ENCODE measurements around the gene LGMN. TPM values are rescaled to one million over a fixed set of nuclear protein-coding genes. Genes with fewer than 3 reads are reported as not detected.

The LGMN gene
- total and polyA plus RNA-seq, 2 of the 13 experiments (the other 11 are each of a cell fraction or from before 2014, with no cell fraction given) = 28.9 to 76.4 TPM

DNA sequence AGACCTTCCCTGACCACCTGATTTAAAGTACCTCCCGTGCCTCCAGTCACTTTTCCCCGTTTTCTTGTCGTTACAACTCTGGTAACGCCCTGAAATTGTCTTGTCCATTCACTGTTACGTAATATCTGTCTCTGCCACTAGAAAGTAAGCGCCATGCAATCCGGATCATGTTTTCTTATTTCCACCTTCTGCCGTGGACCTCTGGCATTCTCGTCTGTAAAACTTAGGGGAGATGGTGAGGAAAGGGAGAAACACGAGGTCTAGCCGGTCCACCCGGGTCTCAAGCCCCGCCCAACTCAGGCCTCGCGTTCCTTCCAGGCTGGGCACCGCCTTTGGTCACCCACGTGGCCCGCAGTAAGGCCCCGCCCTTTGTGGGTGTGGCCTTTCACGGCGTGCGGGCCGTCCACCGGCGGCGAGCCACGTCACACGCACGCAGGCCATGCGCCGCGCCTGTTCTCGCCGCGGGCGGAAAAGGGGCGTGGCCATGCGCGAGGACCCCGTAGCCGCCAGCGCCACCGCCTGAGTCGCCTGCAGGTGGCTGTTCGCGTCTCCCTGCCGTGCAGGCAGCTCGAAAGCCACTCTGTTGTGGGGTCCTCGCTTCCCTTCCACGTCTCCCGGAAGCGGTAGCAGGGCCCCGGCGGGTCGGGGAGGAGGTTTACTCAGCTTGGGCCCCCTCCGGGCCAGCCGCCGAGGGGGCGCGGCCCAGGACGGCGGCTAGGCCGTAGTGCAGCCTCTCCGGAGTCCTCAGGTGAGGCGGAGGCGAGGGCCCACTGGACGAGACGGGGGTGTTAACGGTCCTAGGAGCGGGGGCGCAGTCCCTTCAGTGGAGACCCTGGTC, 45.5 kb upstream of the LGMN start, which contains the start of gene GOLGA5 (continued):
- TF ChIP-seq AGO1 (IDR thresholded peaks at IDR 0.05; ENCODE audit: low read depth, low read length, poor library complexity, severe bottlenecking) (no peak), PRMT3 (CRISPR knock-in tag; IDR thresholded peaks at IDR 0.05; ENCODE audit: borderline replicate concordance, low read depth) (no peak), NCOA5 (CRISPR knock-in tag; IDR thresholded peaks at IDR 0.05) (no peak), ZNF468 (CRISPR knock-in tag; IDR thresholded peaks at IDR 0.05) (no peak), GATAD2A (CRISPR knock-in tag; IDR thresholded peaks at IDR 0.05) (no peak), ZNF441 (CRISPR knock-in tag; IDR thresholded peaks at IDR 0.05; ENCODE audit: borderline replicate concordance) (no peak), ZNF839 (CRISPR knock-in tag; IDR thresholded peaks at IDR 0.05; ENCODE audit: borderline replicate concordance) (no peak; the same call in 1 of the 2 replicates), HNRNPK (IDR thresholded peaks at IDR 0.05; ENCODE audit: low read depth, low read length, poor library complexity, severe bottlenecking) (peak; percentile 54), ZNF20 (CRISPR knock-in tag; IDR thresholded peaks at IDR 0.05) (no peak), HHEX (CRISPR knock-in tag; IDR thresholded peaks at IDR 0.05) (no peak)
- TF ChIP-seq, protein P1, sequence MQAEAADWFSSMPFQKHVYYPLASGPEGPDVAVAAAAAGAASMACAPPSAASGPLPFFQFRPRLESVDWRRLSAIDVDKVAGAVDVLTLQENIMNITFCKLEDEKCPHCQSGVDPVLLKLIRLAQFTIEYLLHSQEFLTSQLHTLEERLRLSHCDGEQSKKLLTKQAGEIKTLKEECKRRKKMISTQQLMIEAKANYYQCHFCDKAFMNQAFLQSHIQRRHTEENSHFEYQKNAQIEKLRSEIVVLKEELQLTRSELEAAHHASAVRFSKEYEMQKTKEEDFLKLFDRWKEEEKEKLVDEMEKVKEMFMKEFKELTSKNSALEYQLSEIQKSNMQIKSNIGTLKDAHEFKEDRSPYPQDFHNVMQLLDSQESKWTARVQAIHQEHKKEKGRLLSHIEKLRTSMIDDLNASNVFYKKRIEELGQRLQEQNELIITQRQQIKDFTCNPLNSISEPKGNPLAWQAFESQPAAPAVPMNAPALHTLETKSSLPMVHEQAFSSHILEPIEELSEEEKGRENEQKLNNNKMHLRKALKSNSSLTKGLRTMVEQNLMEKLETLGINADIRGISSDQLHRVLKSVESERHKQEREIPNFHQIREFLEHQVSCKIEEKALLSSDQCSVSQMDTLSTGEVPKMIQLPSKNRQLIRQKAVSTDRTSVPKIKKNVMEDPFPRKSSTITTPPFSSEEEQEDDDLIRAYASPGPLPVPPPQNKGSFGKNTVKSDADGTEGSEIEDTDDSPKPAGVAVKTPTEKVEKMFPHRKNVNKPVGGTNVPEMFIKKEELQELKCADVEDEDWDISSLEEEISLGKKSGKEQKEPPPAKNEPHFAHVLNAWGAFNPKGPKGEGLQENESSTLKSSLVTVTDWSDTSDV (CRISPR knock-in tag; IDR thresholded peaks at IDR 0.05) = peak; percentile 72; the same call in 1 of the 2 replicates
- TF ChIP-seq, protein P2, sequence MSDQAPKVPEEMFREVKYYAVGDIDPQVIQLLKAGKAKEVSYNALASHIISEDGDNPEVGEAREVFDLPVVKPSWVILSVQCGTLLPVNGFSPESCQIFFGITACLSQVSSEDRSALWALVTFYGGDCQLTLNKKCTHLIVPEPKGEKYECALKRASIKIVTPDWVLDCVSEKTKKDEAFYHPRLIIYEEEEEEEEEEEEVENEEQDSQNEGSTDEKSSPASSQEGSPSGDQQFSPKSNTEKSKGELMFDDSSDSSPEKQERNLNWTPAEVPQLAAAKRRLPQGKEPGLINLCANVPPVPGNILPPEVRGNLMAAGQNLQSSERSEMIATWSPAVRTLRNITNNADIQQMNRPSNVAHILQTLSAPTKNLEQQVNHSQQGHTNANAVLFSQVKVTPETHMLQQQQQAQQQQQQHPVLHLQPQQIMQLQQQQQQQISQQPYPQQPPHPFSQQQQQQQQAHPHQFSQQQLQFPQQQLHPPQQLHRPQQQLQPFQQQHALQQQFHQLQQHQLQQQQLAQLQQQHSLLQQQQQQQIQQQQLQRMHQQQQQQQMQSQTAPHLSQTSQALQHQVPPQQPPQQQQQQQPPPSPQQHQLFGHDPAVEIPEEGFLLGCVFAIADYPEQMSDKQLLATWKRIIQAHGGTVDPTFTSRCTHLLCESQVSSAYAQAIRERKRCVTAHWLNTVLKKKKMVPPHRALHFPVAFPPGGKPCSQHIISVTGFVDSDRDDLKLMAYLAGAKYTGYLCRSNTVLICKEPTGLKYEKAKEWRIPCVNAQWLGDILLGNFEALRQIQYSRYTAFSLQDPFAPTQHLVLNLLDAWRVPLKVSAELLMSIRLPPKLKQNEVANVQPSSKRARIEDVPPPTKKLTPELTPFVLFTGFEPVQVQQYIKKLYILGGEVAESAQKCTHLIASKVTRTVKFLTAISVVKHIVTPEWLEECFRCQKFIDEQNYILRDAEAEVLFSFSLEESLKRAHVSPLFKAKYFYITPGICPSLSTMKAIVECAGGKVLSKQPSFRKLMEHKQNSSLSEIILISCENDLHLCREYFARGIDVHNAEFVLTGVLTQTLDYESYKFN (CRISPR knock-in tag; conservative IDR thresholded peaks at IDR 0.05) = peak; percentile 58; the same call in 1 of the 2 replicates
- TF ChIP-seq, protein P3, sequence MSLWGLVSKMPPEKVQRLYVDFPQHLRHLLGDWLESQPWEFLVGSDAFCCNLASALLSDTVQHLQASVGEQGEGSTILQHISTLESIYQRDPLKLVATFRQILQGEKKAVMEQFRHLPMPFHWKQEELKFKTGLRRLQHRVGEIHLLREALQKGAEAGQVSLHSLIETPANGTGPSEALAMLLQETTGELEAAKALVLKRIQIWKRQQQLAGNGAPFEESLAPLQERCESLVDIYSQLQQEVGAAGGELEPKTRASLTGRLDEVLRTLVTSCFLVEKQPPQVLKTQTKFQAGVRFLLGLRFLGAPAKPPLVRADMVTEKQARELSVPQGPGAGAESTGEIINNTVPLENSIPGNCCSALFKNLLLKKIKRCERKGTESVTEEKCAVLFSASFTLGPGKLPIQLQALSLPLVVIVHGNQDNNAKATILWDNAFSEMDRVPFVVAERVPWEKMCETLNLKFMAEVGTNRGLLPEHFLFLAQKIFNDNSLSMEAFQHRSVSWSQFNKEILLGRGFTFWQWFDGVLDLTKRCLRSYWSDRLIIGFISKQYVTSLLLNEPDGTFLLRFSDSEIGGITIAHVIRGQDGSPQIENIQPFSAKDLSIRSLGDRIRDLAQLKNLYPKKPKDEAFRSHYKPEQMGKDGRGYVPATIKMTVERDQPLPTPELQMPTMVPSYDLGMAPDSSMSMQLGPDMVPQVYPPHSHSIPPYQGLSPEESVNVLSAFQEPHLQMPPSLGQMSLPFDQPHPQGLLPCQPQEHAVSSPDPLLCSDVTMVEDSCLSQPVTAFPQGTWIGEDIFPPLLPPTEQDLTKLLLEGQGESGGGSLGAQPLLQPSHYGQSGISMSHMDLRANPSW (CRISPR knock-in tag; IDR thresholded peaks at IDR 0.05; ENCODE audit: borderline replicate concordance) = peak; percentile 79
- TF ChIP-seq, protein P4, sequence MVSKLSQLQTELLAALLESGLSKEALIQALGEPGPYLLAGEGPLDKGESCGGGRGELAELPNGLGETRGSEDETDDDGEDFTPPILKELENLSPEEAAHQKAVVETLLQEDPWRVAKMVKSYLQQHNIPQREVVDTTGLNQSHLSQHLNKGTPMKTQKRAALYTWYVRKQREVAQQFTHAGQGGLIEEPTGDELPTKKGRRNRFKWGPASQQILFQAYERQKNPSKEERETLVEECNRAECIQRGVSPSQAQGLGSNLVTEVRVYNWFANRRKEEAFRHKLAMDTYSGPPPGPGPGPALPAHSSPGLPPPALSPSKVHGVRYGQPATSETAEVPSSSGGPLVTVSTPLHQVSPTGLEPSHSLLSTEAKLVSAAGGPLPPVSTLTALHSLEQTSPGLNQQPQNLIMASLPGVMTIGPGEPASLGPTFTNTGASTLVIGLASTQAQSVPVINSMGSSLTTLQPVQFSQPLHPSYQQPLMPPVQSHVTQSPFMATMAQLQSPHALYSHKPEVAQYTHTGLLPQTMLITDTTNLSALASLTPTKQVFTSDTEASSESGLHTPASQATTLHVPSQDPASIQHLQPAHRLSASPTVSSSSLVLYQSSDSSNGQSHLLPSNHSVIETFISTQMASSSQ (IDR thresholded peaks at IDR 0.05; ENCODE audit: low read depth) = no peak
- TF ChIP-seq, protein P4 (CRISPR knock-in tag; IDR thresholded peaks at IDR 0.05; ENCODE audit: borderline replicate concordance) = peak; percentile 79
